K562 treated with DMSO at 1 percent for 12 hours (cell line): ENCODE measurements around the gene OR52R1. TPM values are rescaled to one million over a fixed set of nuclear protein-coding genes. Genes with fewer than 3 reads are reported as not detected.

Experiments
- total RNA-seq: library from RNA; unstranded; fragments of 300-600 nt; gene quantifications from 2 replicates; pipeline ENCODE4 v1.2.3, GENCODE V29; 2022; ENCODE audit not compliant: insufficient read depth

OR52R1 gene
- not detected in 2 replicates for total RNA-seq

DNA sequence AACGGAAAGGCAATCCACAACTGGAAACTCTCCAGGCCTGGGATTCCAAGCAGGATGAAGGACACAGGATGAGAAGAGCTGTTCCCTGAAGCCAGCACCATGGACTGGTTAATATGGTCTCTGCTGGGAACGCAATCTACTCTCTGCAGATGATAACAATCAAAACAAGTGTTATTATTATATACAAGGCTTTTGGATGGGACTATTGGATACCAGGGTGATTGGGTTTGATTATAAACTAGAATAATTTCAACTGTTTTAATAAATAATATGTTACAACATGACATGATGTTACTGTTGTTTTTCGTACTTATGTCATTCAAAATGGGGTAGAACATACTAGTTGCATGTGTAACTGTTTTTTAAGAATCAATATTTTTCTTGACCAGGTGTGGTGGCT, at the start of gene OR52R1:
OR52R1 (minus strand) TSS at position 101 of the 400 bp plus-strand sequence; CDS start at position 101, 0 bp downstream.

DNA sequence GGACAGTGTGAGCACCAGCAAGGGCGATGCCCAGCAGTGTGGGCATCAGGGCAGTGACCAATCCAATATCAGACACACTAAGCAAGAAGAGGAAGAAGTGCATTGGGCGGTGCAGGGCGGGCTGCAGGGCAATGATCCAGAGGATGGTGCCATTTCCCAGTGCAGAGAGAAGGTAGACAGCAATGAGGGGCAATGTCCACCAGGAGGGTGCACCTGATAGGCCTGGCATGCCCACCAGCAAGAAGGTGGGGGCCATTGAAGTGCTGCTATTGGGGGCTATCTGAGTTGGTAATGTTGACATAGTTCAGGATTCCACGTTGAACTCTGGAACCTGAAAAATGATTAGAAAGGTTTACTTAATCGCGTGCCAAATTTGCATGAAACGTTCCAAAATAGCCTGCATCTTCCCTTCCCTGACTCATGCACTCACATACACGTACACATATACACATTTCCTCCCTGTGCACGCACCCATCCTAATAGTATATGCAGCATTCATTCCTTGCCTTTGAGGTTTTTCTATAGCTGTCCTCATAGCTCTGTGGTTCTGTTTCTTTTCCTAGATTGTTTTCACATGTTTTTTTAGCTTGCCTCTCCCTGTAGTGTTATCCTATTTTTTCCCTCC, 44.8 kb upstream of the OR52R1 start, which contains the start of gene OR51S1:
OR51S1 (minus strand) TSS at position 301 of the 625 bp plus-strand sequence; CDS start at position 301, 0 bp downstream.

DNA sequence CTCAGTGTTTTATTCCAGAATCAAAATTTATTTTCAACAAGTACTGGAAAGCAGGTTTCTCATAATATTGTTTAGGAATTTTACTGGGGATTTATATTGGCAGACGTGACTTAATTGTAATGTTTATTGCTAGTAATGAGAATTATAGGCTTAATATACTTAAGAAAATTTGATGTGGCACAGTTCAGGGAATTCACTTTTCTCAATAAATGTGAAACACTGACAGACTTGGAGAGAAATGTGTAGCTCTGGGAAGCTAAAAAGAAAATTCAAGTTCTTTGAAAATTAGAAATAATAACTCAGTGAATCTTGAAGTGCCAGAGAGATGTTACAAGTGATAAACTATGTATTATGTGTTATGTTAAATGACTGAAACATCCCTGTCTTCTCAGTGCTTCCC, 16.8 kb upstream of the OR52R1 start, which contains the start of gene OR51F2:
OR51F2 (plus strand) TSS at position 301 of the 400 bp plus-strand sequence. CDS start 101 bp downstream, outside the sequence.

DNA sequence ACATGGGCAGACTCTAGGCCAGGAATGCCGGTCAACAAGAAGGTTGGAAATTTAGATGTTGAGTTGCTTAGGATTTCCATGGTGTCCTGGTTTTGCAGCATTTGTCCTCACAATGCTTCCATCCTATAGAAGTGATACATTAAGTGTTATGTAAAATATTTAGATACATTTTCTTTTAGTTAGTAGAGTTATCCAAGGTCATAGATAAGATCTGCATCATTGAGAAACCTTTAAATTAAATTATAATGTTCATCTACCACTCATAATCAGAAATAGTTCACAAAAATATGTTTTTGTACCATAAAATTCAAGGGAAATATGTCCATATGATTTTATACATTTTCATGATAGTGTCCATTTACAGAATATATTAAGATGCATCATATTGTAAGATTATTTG, 34.3 kb downstream of the OR52R1 start, which contains the start of gene OR51F1:
OR51F1 (minus strand) TSS at position 101 of the 400 bp plus-strand sequence; CDS start at position 101, 0 bp downstream.

Other genes starting within 250 kb of the OR52R1 start
- not detected in 2 replicates for gene OR52I2, start 222.6 kb downstream of the OR52R1 start, total RNA-seq
- gene OR52I1, start 210.3 kb downstream of the OR52R1 start, total RNA-seq = not detected in 2 replicates
- 6.3 and 16.5 TPM in 2 replicates for gene TRIM68, start 196.1 kb downstream of the OR52R1 start, total RNA-seq
- gene OR51D1, start 166.9 kb downstream of the OR52R1 start, total RNA-seq = not detected in 2 replicates
- gene OR51E1, start 160.4 kb downstream of the OR52R1 start, total RNA-seq = not detected in 2 replicates
- not detected in 2 replicates for gene OR51E2, start 106.5 kb downstream of the OR52R1 start, total RNA-seq
- gene MMP26, start 99.6 kb downstream of the OR52R1 start, total RNA-seq = not detected in 2 replicates
- not detected in 2 replicates for gene OR51F1, start 34.4 kb downstream of the OR52R1 start, total RNA-seq
- gene OR51F2, start 16.9 kb upstream of the OR52R1 start, total RNA-seq = not detected in 2 replicates
- gene OR51S1, start 44.8 kb upstream of the OR52R1 start, total RNA-seq = not detected in 2 replicates
- not detected in 2 replicates for gene OR51T1, start 77.5 kb upstream of the OR52R1 start, total RNA-seq
- not detected in 2 replicates for gene OR51A7, start 99.4 kb upstream of the OR52R1 start, total RNA-seq
- gene OR51G2, start 115.0 kb upstream of the OR52R1 start, total RNA-seq = not detected in 2 replicates
- not detected in 2 replicates for gene OR51G1, start 120.0 kb upstream of the OR52R1 start, total RNA-seq
- not detected in 2 replicates for gene OR51A4, start 143.2 kb upstream of the OR52R1 start, total RNA-seq
- not detected in 2 replicates for gene OR51A2, start 151.3 kb upstream of the OR52R1 start, total RNA-seq
- gene OR51L1, start 190.5 kb upstream of the OR52R1 start, total RNA-seq = not detected in 2 replicates
- gene OR52J3, start 242.1 kb upstream of the OR52R1 start, total RNA-seq = not detected in 2 replicates